H9 (cell line): ENCODE data around the gene DLG2. TPM values are rescaled to one million over a fixed set of nuclear protein-coding genes. Genes with fewer than 3 reads are reported as not detected.
"Not testable (repeated sequence)": the region's sequence is repeated elsewhere in the genome, so short reads cannot be mapped to it uniquely, and the experiment has no call there.

Source experiments
- DNase-seq: peaks from one replicate; pipeline ENCODE4 v3.0.0-alpha.2; 2017
- H2AFZ ChIP-seq: one replicate; pipeline ENCODE4 v1.6.1; 2013; ENCODE audit warnings: mild to moderate bottlenecking, low read length, control low read depth, moderate library complexity
- H2AK5ac ChIP-seq: 2 replicates; pipeline ENCODE4 v1.6.1; 2013; ENCODE audit warnings: low read length, control low read depth, mixed read lengths; ENCODE audit not compliant: insufficient read length
- H2BK120ac ChIP-seq: one replicate; pipeline ENCODE4 v1.6.1; 2013; ENCODE audit warnings: low read depth, mild to moderate bottlenecking, low read length, control low read depth, inconsistent platforms; ENCODE audit not compliant: poor library complexity, severe bottlenecking
- H2BK12ac ChIP-seq: 2 replicates; pipeline ENCODE4 v1.6.1; 2013; ENCODE audit warnings: low read length, control low read depth, mixed read lengths, low read depth; ENCODE audit not compliant: insufficient read length
- H2BK15ac ChIP-seq: 2 replicates; pipeline ENCODE4 v1.6.1; 2013; ENCODE audit warnings: low read depth, low read length, control low read depth
- H2BK20ac ChIP-seq: one replicate; pipeline ENCODE4 v1.6.1; 2013; ENCODE audit warnings: low read depth, mild to moderate bottlenecking, low read length, control low read depth, inconsistent platforms; ENCODE audit not compliant: poor library complexity, severe bottlenecking
- H2BK5ac ChIP-seq: 2 replicates; pipeline ENCODE4 v1.6.1; 2013; ENCODE audit warnings: low read length, control low read depth, mixed read lengths; ENCODE audit not compliant: insufficient read length
- H3K14ac ChIP-seq: 2 replicates; pipeline ENCODE4 v1.6.1; 2013; ENCODE audit warnings: low read length, control low read depth; ENCODE audit not compliant: insufficient read depth
- H3K18ac ChIP-seq: 2 replicates; pipeline ENCODE4 v1.6.1; 2013; ENCODE audit warnings: low read depth, mild to moderate bottlenecking, mixed read lengths, low read length, control low read depth; ENCODE audit not compliant: insufficient read length
- H3K23ac ChIP-seq: 2 replicates; pipeline ENCODE4 v1.6.1; 2013; ENCODE audit warnings: low read length, control low read depth, mixed read lengths, low read depth; ENCODE audit not compliant: insufficient read length
- H3K23me2 ChIP-seq: 2 replicates; pipeline ENCODE4 v1.6.1; 2013; ENCODE audit warnings: low read depth, mild to moderate bottlenecking, mixed read lengths, low read length, control low read depth; ENCODE audit not compliant: insufficient read length, poor library complexity, severe bottlenecking
- H3K27ac ChIP-seq: 2 replicates; pipeline ENCODE4 v1.5.1; 2013; ENCODE audit warnings: low read length, control low read depth, mixed read lengths, low read depth; ENCODE audit not compliant: insufficient read length
- H3K27me3 ChIP-seq: 2 replicates; pipeline ENCODE4 v1.6.1; 2013; ENCODE audit warnings: low read length, control low read depth, inconsistent platforms; ENCODE audit not compliant: insufficient read depth
- H3K4ac ChIP-seq: 2 replicates; pipeline ENCODE4 v1.6.1; 2013; ENCODE audit warnings: low read depth, mild to moderate bottlenecking, control low read depth, inconsistent platforms, low read length, moderate library complexity
- H3K4me1 ChIP-seq: 2 replicates; pipeline ENCODE4 v1.6.1; 2013; ENCODE audit warnings: low read length, control low read depth, inconsistent platforms; ENCODE audit not compliant: insufficient read depth
- H3K4me2 ChIP-seq: 2 replicates; pipeline ENCODE4 v1.6.1; 2013; ENCODE audit warnings: low read length, control low read depth, mixed read lengths; ENCODE audit not compliant: insufficient read length, insufficient read depth
- H3K56ac ChIP-seq: 2 replicates; pipeline ENCODE4 v1.6.1; 2013; ENCODE audit warnings: low read depth, mild to moderate bottlenecking, mixed read lengths, low read length, control low read depth; ENCODE audit not compliant: insufficient read length
- H3K79me1 ChIP-seq: 2 replicates; pipeline ENCODE4 v1.6.1; 2013; ENCODE audit warnings: low read depth, mild to moderate bottlenecking, moderate library complexity, low read length, control low read depth, inconsistent platforms; ENCODE audit not compliant: insufficient read depth, poor library complexity, severe bottlenecking
- H3K79me2 ChIP-seq: 2 replicates; pipeline ENCODE4 v1.6.1; 2013; ENCODE audit warnings: low read length, control low read depth, inconsistent platforms; ENCODE audit not compliant: insufficient read depth
- H3K9ac ChIP-seq: 2 replicates; pipeline ENCODE4 v1.6.1; 2013; ENCODE audit warnings: low read length, control low read depth, mixed read lengths; ENCODE audit not compliant: insufficient read length; ENCODE audit errors: extremely low read depth
- H3K9me3 ChIP-seq: one replicate; pipeline ENCODE4 v1.6.1; 2013; ENCODE audit warnings: low read depth, low read length, inconsistent platforms; ENCODE audit not compliant: control insufficient read depth
- H3T11ph ChIP-seq: one replicate; pipeline ENCODE4 v1.6.1; 2013; ENCODE audit warnings: mild to moderate bottlenecking, low read length, control low read depth, inconsistent platforms
- H4K20me1 ChIP-seq: one replicate; pipeline ENCODE4 v1.6.1; 2013; ENCODE audit not compliant: control insufficient read depth, insufficient read length, insufficient read depth
- H4K5ac ChIP-seq: 2 replicates; pipeline ENCODE4 v1.6.1; 2013; ENCODE audit warnings: low read depth, mild to moderate bottlenecking, mixed read lengths, low read length, control low read depth; ENCODE audit not compliant: insufficient read length
- H4K8ac ChIP-seq: replicated peaks from 2 replicates; pipeline ENCODE4 v1.6.1; 2013; ENCODE audit warnings: low read length, control low read depth, mixed read lengths, low read depth; ENCODE audit not compliant: insufficient read length
- H4K91ac ChIP-seq: 2 replicates; pipeline ENCODE4 v1.6.1; 2013; ENCODE audit warnings: low read depth, mild to moderate bottlenecking, moderate library complexity, mixed read lengths, low read length, control low read depth; ENCODE audit not compliant: insufficient read length
- H3K27ac Mint-ChIP-seq, 3 experiments: 2 replicates in 2 of 3; 3 replicates in 1 of 3; pipeline ENCODE4 v1.8.0; 2020 to 2021; ENCODE audit warnings: mixed read lengths in 3 of 3, mild to moderate bottlenecking in 1 of 3, moderate library complexity in 1 of 3
- H3K27me3 Mint-ChIP-seq: 2 replicates; pipeline ENCODE4 v1.8.0; 2021; ENCODE audit warnings: low read depth, mild to moderate bottlenecking, moderate library complexity, mixed read lengths
- H3K36me3 Mint-ChIP-seq, 3 experiments: 2 replicates in 2 of 3; 3 replicates in 1 of 3; pipeline ENCODE4 v1.8.0; 2020 to 2021; ENCODE audit warnings: low read depth in 3 of 3, mixed read lengths in 3 of 3; ENCODE audit not compliant: insufficient read depth in 1 of 3
- H3K4me1 Mint-ChIP-seq, 2 experiments: 2 replicates each; pipeline ENCODE4 v1.8.0; 2020; ENCODE audit warnings: mixed read lengths in 2 of 2
- H3K4me3 Mint-ChIP-seq, 2 experiments: 2 replicates in 1 of 2; 3 replicates in 1 of 2; pipeline ENCODE4 v1.8.0; 2020 to 2021; ENCODE audit warnings: mild to moderate bottlenecking in 2 of 2, mixed read lengths in 2 of 2, moderate library complexity in 1 of 2
- H3K9me3 Mint-ChIP-seq, 2 experiments: 2 replicates in 1 of 2; 3 replicates in 1 of 2; pipeline ENCODE4 v1.8.0; 2020; ENCODE audit warnings: mild to moderate bottlenecking in 2 of 2, mixed read lengths in 2 of 2, moderate library complexity in 1 of 2
- CTCF ChIP-seq: fragments of 200-600 bp; sonication (generic); conservative IDR thresholded peaks from 3 replicates; pipeline ENCODE4 v1.8.0; 2021; ENCODE audit warnings: antibody characterized with exemption, mild to moderate bottlenecking
- WGBS: extraction: QIAGEN DNeasy Blood & Tissue Kit; methylation state at CpG from one replicate; pipeline ENCODE4 v1.1.7; 2013; ENCODE audit warnings: missing lambda C conversion rate, low lambda C conversion rate, mixed read lengths; ENCODE audit not compliant: insufficient read length; ENCODE audit errors: extremely low coverage; 5-methylcytosine and 5-hydroxymethylcytosine counted together
- total RNA-seq: library from RNA; stranded (reverse); gene quantifications from 2 replicates; pipeline ENCODE4 v1.2.1, GENCODE V29; 2021

Gene DLG2
- total RNA-seq, 1 experiment from 2014 or later: 8.0 TPM

- no peak overlapping the region for H2BK12ac ChIP-seq
- H3K9me3 ChIP-seq: no peaks in the 10 kb centered on the region
- TF ChIP-seq CTCF: no peak
- H3K23me2 ChIP-seq: no peaks in the 10 kb centered on the region
- DNase-seq: no peak
- H4K8ac ChIP-seq: no peak overlapping the region
- no peak overlapping the region for H3K4ac ChIP-seq
- H4K91ac ChIP-seq: no peak overlapping the region
- H3K9ac ChIP-seq: no peak overlapping the region
- no peaks in the 10 kb centered on the region for H4K20me1 ChIP-seq
- H3K18ac ChIP-seq: no peak overlapping the region
- peaks cover 3% of the 10 kb centered on the region; the same call in 1 of the 2 replicates for H3K4me1 ChIP-seq
- no peaks in the 10 kb centered on the region for H3K27me3 Mint-ChIP-seq
- H4K5ac ChIP-seq: no peak overlapping the region
- H3T11ph ChIP-seq: no peak overlapping the region
- peaks cover 0 to 13% (median 5%) of the 10 kb centered on the region in 3 experiments; a peak in 5 of 7 replicates for H3K36me3 Mint-ChIP-seq
- WGBS: no CpG with 5 or more reads among the region's 4 CpGs
- no peak overlapping the region for H3K23ac ChIP-seq
- H2AK5ac ChIP-seq: no peak overlapping the region
- H3K4me1 Mint-ChIP-seq: peaks cover 12 to 19% of the 10 kb centered on the region in 2 experiments
- peaks cover 5% of the 10 kb centered on the region in 2 experiments; a peak in 4 of 5 replicates for H3K9me3 Mint-ChIP-seq
- H2AFZ ChIP-seq: no peak overlapping the region
- no peak overlapping the region for H2BK5ac ChIP-seq
- H3K56ac ChIP-seq: no peak overlapping the region
- H3K27ac ChIP-seq: no peak overlapping the region
- no peak overlapping the region for H2BK20ac ChIP-seq
- no peak overlapping the region for H3K27ac Mint-ChIP-seq
- no peak overlapping the region for H2BK15ac ChIP-seq
- H2BK120ac ChIP-seq: no peak overlapping the region
- H3K4me2 ChIP-seq: no peak overlapping the region
- H3K79me2 ChIP-seq: no peaks in the 10 kb centered on the region
- H3K4me3 Mint-ChIP-seq: no peak overlapping the region
- no peak overlapping the region for H3K14ac ChIP-seq
- H3K79me1 ChIP-seq: no peaks in the 10 kb centered on the region
- no peaks in the 10 kb centered on the region for H3K27me3 ChIP-seq
Measured at GRCh38 chr11:85231588-85231987, 395.6 kb downstream of the DLG2 start.

DNA sequence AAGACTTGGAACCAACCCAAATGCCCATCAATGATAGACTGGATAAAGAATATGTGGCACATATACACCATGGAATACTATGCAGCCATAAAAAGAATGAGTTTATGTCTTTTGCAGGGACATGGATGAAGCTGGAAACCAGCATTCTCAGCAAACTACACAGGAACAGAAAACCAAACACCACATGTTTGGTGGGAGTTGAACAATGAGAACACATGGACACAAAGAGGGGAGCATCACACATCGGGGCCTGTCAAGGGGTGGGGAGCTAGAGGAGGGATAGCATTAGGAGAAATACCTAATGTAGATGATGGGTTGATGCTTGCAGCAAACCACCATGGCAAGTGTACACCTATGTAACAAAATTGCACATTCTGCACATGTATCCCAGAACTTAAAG is 397.4 kb downstream of the DLG2 start:
- H2AFZ ChIP-seq, H3K4ac ChIP-seq, H2BK12ac ChIP-seq, H3K23ac ChIP-seq, H2BK120ac ChIP-seq, H3K27ac Mint-ChIP-seq, H3K79me2 ChIP-seq, H4K5ac ChIP-seq, H3K4me1 Mint-ChIP-seq, H3K27me3 ChIP-seq, H3K27ac ChIP-seq, H3K4me2 ChIP-seq, H3K4me3 Mint-ChIP-seq, H4K20me1 ChIP-seq, H3K56ac ChIP-seq, H3K79me1 ChIP-seq, H3K18ac ChIP-seq, H3T11ph ChIP-seq, H3K9me3 ChIP-seq, H2BK20ac ChIP-seq, H3K23me2 ChIP-seq, H3K27me3 Mint-ChIP-seq, H2BK5ac ChIP-seq, H2BK15ac ChIP-seq, H3K9ac ChIP-seq, H2AK5ac ChIP-seq, DNase-seq, H3K4me1 ChIP-seq, H3K9me3 Mint-ChIP-seq, H4K91ac ChIP-seq, H4K8ac ChIP-seq, H3K14ac ChIP-seq: not testable (repeated sequence)
- WGBS: no CpG with 5 or more reads among the region's 1 CpG
- H3K36me3 Mint-ChIP-seq: peaks cover 0 to 13% (median 5%) of the 10 kb centered on the region in 3 experiments; a peak in 5 of 7 replicates
